Measurements from ENCODE around the gene CFAP45. TPM values are rescaled to one million over a fixed set of nuclear protein-coding genes. Genes with fewer than 3 reads are reported as not detected.

Gene CFAP45
- total and polyA plus RNA-seq, 2 of the 8 experiments (the other 6 are each of a cell fraction or from before 2014, with no cell fraction given) = 0.05 TPM; not detected in 1

DNA sequence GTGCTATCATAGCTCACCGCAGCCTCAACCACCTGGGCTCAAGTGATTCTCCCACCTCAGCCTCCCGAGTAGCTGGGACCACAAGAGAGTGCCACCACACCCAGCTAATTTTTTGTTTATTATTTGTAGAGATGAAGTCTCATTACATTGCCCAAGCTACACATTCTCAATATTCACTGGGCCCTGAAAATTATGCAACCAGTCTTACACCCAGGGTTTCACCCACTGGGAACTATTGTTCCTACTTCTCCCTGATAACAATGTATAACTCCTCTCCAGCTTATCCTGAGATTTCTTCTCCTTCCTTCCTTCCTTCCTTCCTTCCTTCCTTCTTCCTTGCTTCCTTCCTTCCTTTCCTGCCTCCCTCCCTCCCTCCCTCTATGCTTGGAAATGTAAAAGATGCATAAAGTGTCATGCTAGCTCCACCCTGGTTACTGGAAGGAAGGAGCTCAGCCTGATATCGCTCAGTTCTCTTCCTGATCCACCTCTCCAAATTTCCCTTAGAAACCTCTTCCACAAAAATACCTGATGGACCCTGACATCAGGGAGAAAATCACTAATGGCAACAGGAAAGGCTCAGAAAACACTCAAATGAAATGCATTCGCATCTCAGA, 26.3 kb downstream of the CFAP45 start:
- Histone ChIP-seq H3K79me1 (ENCODE audit: low read depth, low read length) (no peaks in the 10 kb centered on the region), H3K27me3 (replicated peaks in 1 of 4; ENCODE audit: control insufficient read depth in 3 of 4, extremely low read depth in 1 of 4, insufficient read depth in 3 of 4, low read length in 3 of 4) (no peaks in the 10 kb centered on the region), H3K4me1 (replicated peaks in 1 of 4; ENCODE audit: control insufficient read depth in 3 of 4, insufficient read depth in 4 of 4, low read length in 3 of 4) (no peaks in the 10 kb centered on the region; a peak in 1 of 7 replicates), H3K27ac (ENCODE audit: low read depth, low read length) (no peak overlapping the region), H3K9me3 (ENCODE audit: insufficient read depth in 2 of 2, low read depth in 1 of 2, low read length in 1 of 2) (no peaks in the 10 kb centered on the region), H3K4me3 (ENCODE audit: extremely low read depth in 1 of 4, insufficient read depth in 2 of 4, low read depth in 3 of 4, low read length in 4 of 4) (no peak overlapping the region), H2BK120ac (replicated peaks; ENCODE audit: low read depth, low read length) (no peak overlapping the region), H4K20me1 (replicated peaks in 1 of 2; ENCODE audit: control insufficient read depth in 1 of 2, insufficient read depth in 2 of 2, low read length in 2 of 2) (no peaks in the 10 kb centered on the region), H2BK20ac (ENCODE audit: low read length) (no peak overlapping the region), H3K14ac (ENCODE audit: insufficient read length) (no peak overlapping the region), H2AFZ (ENCODE audit: low read length) (no peak overlapping the region), H3K18ac (ENCODE audit: extremely low read depth, low read length) (no peak overlapping the region), H2BK5ac (ENCODE audit: low read depth, low read length) (no peak overlapping the region), H3K56ac (replicated peaks; ENCODE audit: insufficient read length, low read depth, low read length) (no peak overlapping the region), H2BK12ac (ENCODE audit: low read depth, low read length) (no peak overlapping the region), H4K5ac (ENCODE audit: insufficient read length, low read depth, low read length) (no peak overlapping the region), H3K36me3 (ENCODE audit: control insufficient read depth in 2 of 4, insufficient read depth in 4 of 4, low read length in 3 of 4) (no peaks in the 10 kb centered on the region), H4K8ac (ENCODE audit: extremely low read depth, insufficient read depth, low read length) (no peak overlapping the region), H3K9ac (replicated peaks in 1 of 4; ENCODE audit: extremely low read depth in 1 of 4, low read depth in 3 of 4, low read length in 3 of 4) (no peak overlapping the region), H3K4ac (replicated peaks; ENCODE audit: insufficient read length, low read depth, low read length) (no peak overlapping the region), H3K23me2 (ENCODE audit: low read depth, low read length) (no peaks in the 10 kb centered on the region), H2AK5ac (ENCODE audit: low read depth, low read length) (no peak overlapping the region), H3K79me2 (ENCODE audit: control insufficient read depth in 1 of 2, insufficient read depth in 2 of 2, low read length in 2 of 2) (no peaks in the 10 kb centered on the region), H3K4me2 (ENCODE audit: insufficient read depth in 1 of 2, low read depth in 2 of 2, low read length in 2 of 2) (no peak overlapping the region), H4K91ac (replicated peaks; ENCODE audit: insufficient read length, low read length) (no peak overlapping the region), H3K23ac (ENCODE audit: insufficient read length) (no peak overlapping the region), H2BK15ac (ENCODE audit: low read length) (no peak overlapping the region)
- ChIA-PET CTCF (ENCODE audit: partially characterized antibody) (interaction anchor here (0.6 to 7.0 kb wide), 12 partner anchors 18 to 1883 kb away, joined by 3 to 63 read pairs (median 4); partner anchors contain the start of genes DUSP23 and FCRL6), POLR2A (ENCODE audit: partially characterized antibody) (no interaction called here)
- WGBS, 2 experiments (ENCODE audit: extremely low coverage in 1 of 2, insufficient coverage in 1 of 2, insufficient read length in 1 of 2, insufficient replicate concordance in 2 of 2, low coverage in 1 of 2, low lambda C conversion rate in 2 of 2, missing lambda C conversion rate in 1 of 2) = 86% methylated on average over 4 of the region's 4 CpGs; no CpG with 5 or more reads in 1 of the 2 experiments
- no peak for FAIRE-seq
- DNase-seq (ENCODE audit: low read depth in 1 of 2, low spot score in 2 of 2) = no peak
- TF ChIP-seq SIN3A (conservative IDR thresholded peaks at IDR 0.05 in 1 of 2, IDR thresholded peaks at IDR 0.05 in 1 of 2; ENCODE audit: low read depth in 1 of 2, low read length in 2 of 2) (no peak), JUND (IDR thresholded peaks at IDR 0.05; ENCODE audit: low read length) (no peak), SAP30 (IDR thresholded peaks at IDR 0.05; ENCODE audit: insufficient read depth, insufficient replicate concordance, low read length) (no peak), CHD1 (IDR thresholded peaks at IDR 0.05; ENCODE audit: low read depth, low read length) (no peak), GTF2F1 (IDR thresholded peaks at IDR 0.05; ENCODE audit: borderline replicate concordance, low read depth, low read length) (no peak), NRF1 (IDR thresholded peaks at IDR 0.05; ENCODE audit: low read depth, low read length) (no peak), BRCA1 (IDR thresholded peaks at IDR 0.05; ENCODE audit: low read depth, low read length) (no peak), SUZ12 (IDR thresholded peaks at IDR 0.05; ENCODE audit: low read length) (no peak), EP300 (IDR thresholded peaks at IDR 0.05; ENCODE audit: borderline replicate concordance in 1 of 2, low read depth in 2 of 2, low read length in 2 of 2) (no peak), CTBP2 (IDR thresholded peaks at IDR 0.05; ENCODE audit: borderline replicate concordance, insufficient read depth, insufficient read length, low read length) (no peak), KDM1A (IDR thresholded peaks at IDR 0.05; ENCODE audit: borderline replicate concordance, low read length) (no peak), SP2 (IDR thresholded peaks at IDR 0.05; ENCODE audit: low read length) (no peak), POU5F1 (IDR thresholded peaks at IDR 0.05; ENCODE audit: low read depth, low read length) (no peak), TAF1 (IDR thresholded peaks at IDR 0.05; ENCODE audit: low read depth, low read length) (no peak)

Data from H1 (cell line).